ENCODE data around the gene TNFAIP1. TPM values are rescaled to one million over a fixed set of nuclear protein-coding genes. Genes with fewer than 3 reads are reported as not detected.

TNFAIP1 gene
- total RNA-seq, 4 donors from 2014 or later = 28.7 to 50.4 (median 40.4) TPM

Other genes starting within 250 kb of the TNFAIP1 start
- gene TMEM97, start 16.6 kb upstream of the TNFAIP1 start, total RNA-seq = 1 to 10 TPM; 3.3 to 10.0 (median 5.1) TPM
- 10 to 100 TPM; 28.8 to 36.0 (median 35.0) TPM for gene IFT20, start 289 bp upstream of the TNFAIP1 start, total RNA-seq
- 10 to 100 TPM; 62.7 to 86.0 (median 72.4) TPM for gene POLDIP2, start 21.8 kb downstream of the TNFAIP1 start, total RNA-seq
- not detected for gene SEBOX, start 29.4 kb downstream of the TNFAIP1 start, total RNA-seq
- 10 to 100 TPM in 2 of 4 donors, 1 to 10 TPM in 2; 3.2 to 82.4 (median 14.7) TPM for gene VTN, start 34.5 kb downstream of the TNFAIP1 start, total RNA-seq
- gene SARM1, start 35.9 kb downstream of the TNFAIP1 start, total RNA-seq = 10 to 100 TPM in 3 of 4 donors, 1 to 10 TPM in 1; 8.5 to 13.1 (median 12.3) TPM
- 10 to 100 TPM; 11.3 to 16.9 (median 12.9) TPM for gene SLC46A1, start 70.5 kb downstream of the TNFAIP1 start, total RNA-seq
- not detected for gene SLC13A2, start 137.9 kb downstream of the TNFAIP1 start, total RNA-seq
- not detected for gene FOXN1, start 170.6 kb downstream of the TNFAIP1 start, total RNA-seq
- gene UNC119, start 216.9 kb downstream of the TNFAIP1 start, total RNA-seq = 10 to 100 TPM; 16.8 to 32.6 (median 24.6) TPM
- gene PIGS, start 235.8 kb downstream of the TNFAIP1 start, total RNA-seq = 10 to 100 TPM; 33.1 to 55.5 (median 45.2) TPM
- gene ALDOC, start 241.1 kb downstream of the TNFAIP1 start, total RNA-seq = 10 to 100 TPM; 17.3 to 83.0 (median 33.6) TPM

Measured in omental fat pad (tissue), 4 donors.